ENCODE measurements around the gene SCAPER.

DNA sequence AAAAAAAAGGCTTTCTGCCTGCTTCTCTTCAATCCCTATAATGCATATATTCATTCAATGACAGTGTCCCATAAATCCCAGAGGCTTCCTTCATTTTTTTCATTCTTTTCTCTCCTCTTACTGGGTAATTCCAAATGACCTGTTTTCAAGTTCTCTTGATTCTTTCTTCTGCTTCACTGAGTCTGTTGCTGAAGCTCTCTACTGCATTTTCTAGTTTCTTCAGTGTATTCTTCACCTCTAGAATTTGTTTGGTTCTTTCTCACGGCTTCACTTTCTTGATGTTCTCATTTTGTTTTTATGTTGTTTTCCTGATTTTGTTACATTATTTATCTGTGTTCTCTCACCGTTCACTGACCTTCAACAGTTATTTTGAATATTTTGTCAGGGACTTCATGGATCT is 141.6 kb downstream of the SCAPER start:
- TF ChIP-seq, protein P1, sequence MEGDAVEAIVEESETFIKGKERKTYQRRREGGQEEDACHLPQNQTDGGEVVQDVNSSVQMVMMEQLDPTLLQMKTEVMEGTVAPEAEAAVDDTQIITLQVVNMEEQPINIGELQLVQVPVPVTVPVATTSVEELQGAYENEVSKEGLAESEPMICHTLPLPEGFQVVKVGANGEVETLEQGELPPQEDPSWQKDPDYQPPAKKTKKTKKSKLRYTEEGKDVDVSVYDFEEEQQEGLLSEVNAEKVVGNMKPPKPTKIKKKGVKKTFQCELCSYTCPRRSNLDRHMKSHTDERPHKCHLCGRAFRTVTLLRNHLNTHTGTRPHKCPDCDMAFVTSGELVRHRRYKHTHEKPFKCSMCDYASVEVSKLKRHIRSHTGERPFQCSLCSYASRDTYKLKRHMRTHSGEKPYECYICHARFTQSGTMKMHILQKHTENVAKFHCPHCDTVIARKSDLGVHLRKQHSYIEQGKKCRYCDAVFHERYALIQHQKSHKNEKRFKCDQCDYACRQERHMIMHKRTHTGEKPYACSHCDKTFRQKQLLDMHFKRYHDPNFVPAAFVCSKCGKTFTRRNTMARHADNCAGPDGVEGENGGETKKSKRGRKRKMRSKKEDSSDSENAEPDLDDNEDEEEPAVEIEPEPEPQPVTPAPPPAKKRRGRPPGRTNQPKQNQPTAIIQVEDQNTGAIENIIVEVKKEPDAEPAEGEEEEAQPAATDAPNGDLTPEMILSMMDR (IDR thresholded peaks at IDR 0.05), result no peak
- TF ChIP-seq POLR2A (IDR thresholded peaks at IDR 0.05), result no peak
